Sigmoid colon (tissue), 7 donors: ENCODE measurements around the gene MKI67. TPM values are rescaled to one million over a fixed set of nuclear protein-coding genes. Genes with fewer than 3 reads are reported as not detected.

Experiments
- DNase-seq: peaks from one replicate; pipeline ENCODE4 v3.0.0-alpha.2; 2019
- H3K27ac ChIP-seq, 4 donors: fragments of 200-600 bp; sonication (generic); one replicate each; pipeline ENCODE4 v1.5.1; 2016 to 2019; ENCODE audit warnings: mild to moderate bottlenecking in 1 of 4
- H3K27me3 ChIP-seq, 3 donors: fragments of 200-600 bp; sonication (generic); one replicate each; pipeline ENCODE4 v1.5.1; 2019; ENCODE audit warnings: mild to moderate bottlenecking in 1 of 3
- H3K36me3 ChIP-seq, 4 donors: fragments of 200-600 bp; sonication (generic); one replicate each; pipeline ENCODE4 v1.5.1; 2016 to 2019
- H3K4me1 ChIP-seq, 4 donors: fragments of 200-600 bp; sonication (generic); one replicate each; pipeline ENCODE4 v1.5.1; 2017 to 2019
- H3K4me3 ChIP-seq, 4 donors: fragments of 200-600 bp; sonication (generic); one replicate each; pipeline ENCODE4 v1.5.1; 2017 to 2019; ENCODE audit warnings: mild to moderate bottlenecking in 2 of 4, moderate library complexity in 1 of 4
- H3K9me3 ChIP-seq, 4 donors: fragments of 200-600 bp in 3 of 4; sonication (generic) in 3 of 4; one replicate each; pipeline versions ENCODE4 v1.5.1 to v1.6.1; 2013 to 2019
- CTCF ChIP-seq, 4 experiments: fragments of 450-650 bp in 3 of 4; fragments of 200-600 bp in 1 of 4; IDR thresholded peaks; one replicate each; pipeline ENCODE4 v1.5.1; 2016 to 2019; ENCODE audit warnings: antibody characterized with exemption in 4 of 4, mild to moderate bottlenecking in 3 of 4, moderate library complexity in 2 of 4
- EP300 ChIP-seq, 4 donors: sonication (generic); formaldehyde crosslinking; IDR thresholded peaks; one replicate each; pipeline ENCODE4 v1.6.1; 2017; ENCODE audit warnings: antibody characterized with exemption in 4 of 4
- POLR2A ChIP-seq, 2 donors: fragments of 450-650 bp; IDR thresholded peaks; one replicate each; pipeline ENCODE4 v1.6.1; 2016; ENCODE audit warnings: antibody characterized with exemption in 2 of 2, mild to moderate bottlenecking in 2 of 2, moderate library complexity in 2 of 2
- POLR2AphosphoS5 ChIP-seq, 4 donors: sonication (generic); formaldehyde crosslinking; IDR thresholded peaks; one replicate each; pipeline ENCODE4 v1.6.1; 2017; ENCODE audit warnings: antibody characterized with exemption in 4 of 4
- WGBS, 2 donors: extraction: QIAGEN DNeasy Blood & Tissue Kit; methylation state at CpG; one replicate each; pipeline ENCODE4 v1.1.7; 2013; 5-methylcytosine and 5-hydroxymethylcytosine counted together
- intact Hi-C: fragments of 100-400 bp; cut with DNase I; formaldehyde crosslinking; loops from one replicate; pipeline ENCODE4 v1.15.1; 2023
- polyA plus RNA-seq, 3 donors: library from polyadenylated mRNA; stranded (reverse); fragments of 200-250 nt; gene quantifications; one replicate each; pipeline ENCODE4 v1.2.3, GENCODE V29; 2013
- total RNA-seq, 4 donors: library from RNA; depleted of rRNA; stranded (reverse); fragments of >200 nt; gene quantifications; one replicate each; pipeline ENCODE4 v1.1.0, GENCODE V29; 2016
- donor health status: healthy with polysubstance abuse.
- donor health status: Bipolar disorder and iron deficiency.
- donor health status: healthy.

MKI67 gene
- total and polyA plus RNA-seq, 7 donors = 0.49 to 29.0 (median 1.2) TPM

- no peaks in the 10 kb centered on the region for H3K9me3 ChIP-seq
- intact Hi-C loops = no loop called here
- no peak overlapping the region for H3K4me3 ChIP-seq
- H3K27ac ChIP-seq = no peak overlapping the region
- H3K36me3 ChIP-seq = peaks cover 0 to 13% (median 3%) of the 10 kb centered on the region in 4 donors
- no peak for DNase-seq
- 83 to 97% methylated on average over 9 of the region's 9 CpGs for WGBS, 2 donors
- TF ChIP-seq POLR2A (IDR thresholded peaks at IDR 0.05) (no peak), EP300 (IDR thresholded peaks at IDR 0.05) (no peak), CTCF (IDR thresholded peaks at IDR 0.05) (no peak), POLR2AphosphoS5 (IDR thresholded peaks at IDR 0.05) (no peak)
- H3K4me1 ChIP-seq = peaks cover 0 to 5% (median 2%) of the 10 kb centered on the region in 4 donors
- H3K27me3 ChIP-seq = peaks cover 0 to 5% (median 0%) of the 10 kb centered on the region in 3 donors
Measured at GRCh38 chr10:128058106-128058749, 68.0 kb downstream of the MKI67 start.

- Histone ChIP-seq H3K4me1 (peaks cover 0 to 4% (median 0%) of the 10 kb centered on the region in 4 donors), H3K9me3 (no peaks in the 10 kb centered on the region), H3K4me3 (no peak overlapping the region), H3K36me3 (peaks cover 0 to 13% (median 3%) of the 10 kb centered on the region in 4 donors), H3K27ac (no peak overlapping the region), H3K27me3 (no peaks in the 10 kb centered on the region)
- no peak for DNase-seq
- TF ChIP-seq CTCF (IDR thresholded peaks at IDR 0.05) (no peak), EP300 (IDR thresholded peaks at IDR 0.05) (no peak), POLR2A (IDR thresholded peaks at IDR 0.05) (no peak), POLR2AphosphoS5 (IDR thresholded peaks at IDR 0.05) (no peak)
- WGBS, 2 donors = 93 to 95% methylated on average over 17 of the region's 17 CpGs
- intact Hi-C loops = no loop called here
Measured at GRCh38 chr10:128056303-128057050, 69.7 kb downstream of the MKI67 start.

DNA sequence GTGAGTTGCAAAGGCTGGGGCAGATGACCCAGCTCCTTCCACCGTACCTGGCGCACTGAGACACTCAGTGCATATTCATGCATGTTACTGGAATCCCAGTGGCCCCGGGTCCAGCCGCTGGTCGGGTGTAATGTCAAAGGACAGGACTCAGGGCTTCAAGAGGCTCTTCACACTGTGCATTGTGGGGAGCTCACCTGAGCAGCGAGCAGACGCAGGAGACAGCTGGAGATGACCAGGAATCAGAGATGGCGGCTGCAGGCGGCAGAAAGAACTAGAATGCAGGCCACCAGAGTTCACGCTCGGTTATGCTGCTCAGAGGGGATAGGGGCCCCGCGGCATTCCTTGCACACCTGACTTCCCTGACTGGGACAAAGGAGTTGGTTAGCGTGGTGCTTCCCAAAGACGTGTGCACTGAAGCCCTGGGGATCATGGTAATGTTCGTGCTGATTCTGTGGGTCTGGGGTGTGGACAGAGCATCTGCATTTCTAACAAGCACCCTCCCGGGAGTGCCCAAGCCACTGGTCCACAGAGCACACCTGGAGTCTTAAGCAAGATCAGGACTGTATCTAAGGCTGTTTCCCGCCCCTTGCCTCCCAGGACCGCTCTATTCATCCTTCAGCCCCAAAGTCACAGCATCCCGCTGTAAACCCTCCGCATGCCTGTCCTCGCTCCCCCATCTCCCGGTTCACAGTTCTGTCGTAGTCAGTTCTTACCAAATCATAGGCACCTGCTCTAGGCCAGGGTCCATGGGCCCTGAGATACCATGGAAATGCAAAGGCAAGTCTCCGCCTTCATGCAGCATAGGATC, 71.0 kb downstream of the MKI67 start:
- TF ChIP-seq CTCF (IDR thresholded peaks at IDR 0.05) (no peak), EP300 (IDR thresholded peaks at IDR 0.05) (no peak), POLR2A (IDR thresholded peaks at IDR 0.05) (no peak), POLR2AphosphoS5 (IDR thresholded peaks at IDR 0.05) (no peak)
- no peak for DNase-seq
- H3K4me3 ChIP-seq = no peak overlapping the region
- no peak overlapping the region for H3K27ac ChIP-seq
- H3K27me3 ChIP-seq = no peaks in the 10 kb centered on the region
- intact Hi-C loops = no loop called here
- WGBS, 2 donors = 97% methylated on average over 25 of the region's 25 CpGs
- H3K36me3 ChIP-seq = peaks cover 0 to 13% (median 3%) of the 10 kb centered on the region in 4 donors
- H3K4me1 ChIP-seq = peaks cover 0 to 4% (median 0%) of the 10 kb centered on the region in 4 donors
- no peaks in the 10 kb centered on the region for H3K9me3 ChIP-seq

- WGBS, 2 donors = 89 to 90% methylated on average over 16 of the region's 16 CpGs
Measured at GRCh38 chr10:128054163-128054970, 71.9 kb downstream of the MKI67 start.

More at GRCh38 chr10:128054163-128054970, 71.9 kb downstream of the MKI67 start:
- H3K27me3 ChIP-seq = no peaks in the 10 kb centered on the region
- no peak overlapping the region for H3K4me3 ChIP-seq
- intact Hi-C loops = no loop called here
- no peaks in the 10 kb centered on the region for H3K9me3 ChIP-seq
- peaks cover 0 to 13% (median 3%) of the 10 kb centered on the region in 4 donors for H3K36me3 ChIP-seq
- DNase-seq = no peak
- TF ChIP-seq CTCF (IDR thresholded peaks at IDR 0.05) (no peak), POLR2AphosphoS5 (IDR thresholded peaks at IDR 0.05) (peak in 1 of 4 donors; percentile 51), EP300 (IDR thresholded peaks at IDR 0.05) (peak in 2 of 4 donors; percentile 58 to 74)
- peaks cover 0 to 3% (median 0%) of the 10 kb centered on the region in 4 donors for H3K4me1 ChIP-seq
- H3K27ac ChIP-seq = peak overlapping the region in 2 of 4 donors; percentile 14 to 47
